H1 (cell line): ENCODE measurements around the gene SCP2. TPM values are rescaled to one million over a fixed set of nuclear protein-coding genes. Genes with fewer than 3 reads are reported as not detected.

Experiments
- CTCF ChIA-PET: fragments of 300-600 bp; sonication (Branson Sonifier 250); formaldehyde crosslinking; loops from one replicate; lab custom pipeline; 2021; ENCODE audit not compliant: partially characterized antibody; lab: Charles Lee
- POLR2A ChIA-PET: fragments of 300-600 bp; sonication (Branson Sonifier 250); formaldehyde crosslinking; loops from one replicate; lab custom pipeline; 2021; ENCODE audit warnings: inconsistent platforms; ENCODE audit not compliant: partially characterized antibody; lab: Charles Lee
- DNase-seq, 2 experiments: peaks; one replicate each; pipeline versions ENCODE4 v3.0.0 to v3.0.0-alpha.2; 2010 to 2022; ENCODE audit warnings: low spot score in 2 of 2, low read depth in 1 of 2, mixed read lengths in 1 of 2
- FAIRE-seq: peaks from 2 replicates; lab custom pipeline; 2011; peaks lifted over from hg19 to GRCh38; lab: Jason Lieb, UNC
- H2AFZ ChIP-seq: 2 replicates; pipeline ENCODE4 v1.8.1; 2012; ENCODE audit warnings: low read length, inconsistent platforms
- H2AK5ac ChIP-seq: 2 replicates; pipeline ENCODE4 v1.6.1; 2013; ENCODE audit warnings: low read depth, low read length
- H2BK120ac ChIP-seq: replicated peaks from 2 replicates; pipeline ENCODE3; 2013; ENCODE audit warnings: low read depth, low read length, inconsistent platforms
- H2BK12ac ChIP-seq: 2 replicates; pipeline ENCODE4 v1.6.1; 2013; ENCODE audit warnings: low read depth, low read length
- H2BK15ac ChIP-seq: 2 replicates; pipeline ENCODE4 v1.6.1; 2013; ENCODE audit warnings: low read length
- H2BK20ac ChIP-seq: 2 replicates; pipeline ENCODE4 v1.6.1; 2013; ENCODE audit warnings: low read length
- H2BK5ac ChIP-seq: 2 replicates; pipeline ENCODE4 v1.6.1; 2013; ENCODE audit warnings: low read depth, low read length
- H3K14ac ChIP-seq: 2 replicates; pipeline ENCODE4 v1.6.1; 2013; ENCODE audit warnings: inconsistent platforms; ENCODE audit not compliant: insufficient read length
- H3K18ac ChIP-seq: 2 replicates; pipeline ENCODE4 v1.6.1; 2013; ENCODE audit warnings: low read length; ENCODE audit errors: extremely low read depth
- H3K23ac ChIP-seq: 2 replicates; pipeline ENCODE4 v1.6.1; 2013; ENCODE audit warnings: inconsistent platforms; ENCODE audit not compliant: insufficient read length
- H3K23me2 ChIP-seq: 2 replicates; pipeline ENCODE4 v1.6.1; 2013; ENCODE audit warnings: low read depth, low read length
- H3K27ac ChIP-seq: 2 replicates; pipeline ENCODE4 v1.6.1; 2011; ENCODE audit warnings: low read depth, low read length, inconsistent platforms
- H3K27me3 ChIP-seq, 4 experiments: replicated peaks in 1 of 4; 1 replicate in 1 of 4; 2 replicates in 3 of 4; pipeline versions ENCODE4 v1.6.1 to v1.8.1; 2011 to 2013; ENCODE audit warnings: low read length in 3 of 4, mild to moderate bottlenecking in 3 of 4, inconsistent platforms in 2 of 4, mixed read lengths in 2 of 4, moderate library complexity in 1 of 4; ENCODE audit not compliant: control insufficient read depth in 3 of 4, insufficient read depth in 3 of 4; ENCODE audit errors: extremely low read depth in 1 of 4
- H3K36me3 ChIP-seq, 4 experiments: 2 replicates each; pipeline versions ENCODE4 v1.6.1 to v1.8.1; 2011 to 2013; ENCODE audit warnings: mild to moderate bottlenecking in 4 of 4, low read length in 3 of 4, moderate library complexity in 2 of 4, control low read depth in 1 of 4, inconsistent platforms in 1 of 4; ENCODE audit not compliant: insufficient read depth in 4 of 4, control insufficient read depth in 2 of 4
- H3K4ac ChIP-seq: replicated peaks from 2 replicates; pipeline ENCODE3; 2013; ENCODE audit warnings: low read length, low read depth, mixed read lengths, inconsistent platforms; ENCODE audit not compliant: insufficient read length
- H3K4me1 ChIP-seq, 4 experiments: replicated peaks in 1 of 4; 1 replicate in 1 of 4; 2 replicates in 3 of 4; pipeline versions ENCODE4 v1.6.1 to v1.8.1; 2011 to 2013; ENCODE audit warnings: low read length in 3 of 4, inconsistent platforms in 2 of 4, mixed read lengths in 1 of 4; ENCODE audit not compliant: insufficient read depth in 4 of 4, control insufficient read depth in 3 of 4
- H3K4me2 ChIP-seq, 2 experiments: 2 replicates each; pipeline versions ENCODE4 v1.6.1 to v1.8.1; 2011 to 2013; ENCODE audit warnings: low read depth in 2 of 2, low read length in 2 of 2, control low read depth in 1 of 2, inconsistent platforms in 1 of 2, mild to moderate bottlenecking in 1 of 2; ENCODE audit not compliant: insufficient read depth in 1 of 2
- H3K4me3 ChIP-seq, 4 experiments: fragments of 200-600, 300-600 bp in 1 of 4; sonication (generic), shearing (Covaris generic), sonication (Bioruptor Twin) in 1 of 4; 2 replicates each; pipeline versions ENCODE4 v1.5.1 to v1.8.1; 2011 to 2016; ENCODE audit warnings: low read length in 4 of 4, low read depth in 3 of 4, control low read depth in 2 of 4, inconsistent platforms in 2 of 4, mild to moderate bottlenecking in 2 of 4, mixed read lengths in 1 of 4, moderate library complexity in 1 of 4; ENCODE audit not compliant: insufficient read depth in 2 of 4; ENCODE audit errors: extremely low read depth in 1 of 4
- H3K56ac ChIP-seq: replicated peaks from 2 replicates; pipeline ENCODE3; 2013; ENCODE audit warnings: low read depth, mild to moderate bottlenecking, mixed read lengths, low read length, inconsistent platforms; ENCODE audit not compliant: insufficient read length
- H3K79me1 ChIP-seq: 2 replicates; pipeline ENCODE4 v1.6.1; 2013; ENCODE audit warnings: low read depth, low read length, control low read depth
- H3K79me2 ChIP-seq, 2 experiments: 2 replicates each; pipeline versions ENCODE4 v1.6.1 to v1.8.1; 2012 to 2013; ENCODE audit warnings: low read length in 2 of 2, mild to moderate bottlenecking in 2 of 2, inconsistent platforms in 1 of 2; ENCODE audit not compliant: insufficient read depth in 2 of 2, control insufficient read depth in 1 of 2
- H3K9ac ChIP-seq, 4 experiments: replicated peaks in 1 of 4; 1 replicate in 1 of 4; 2 replicates in 3 of 4; pipeline versions ENCODE4 v1.6.1 to v1.8.1; 2011 to 2013; ENCODE audit warnings: low read depth in 3 of 4, low read length in 3 of 4, control low read depth in 2 of 4, mild to moderate bottlenecking in 2 of 4, moderate library complexity in 2 of 4, inconsistent platforms in 1 of 4; ENCODE audit errors: extremely low read depth in 1 of 4
- H3K9me3 ChIP-seq, 2 experiments: 2 replicates each; pipeline versions ENCODE4 v1.6.1 to v1.8.1; 2012 to 2013; ENCODE audit warnings: mild to moderate bottlenecking in 2 of 2, moderate library complexity in 2 of 2, control low read depth in 1 of 2, inconsistent platforms in 1 of 2, low read depth in 1 of 2, low read length in 1 of 2, mixed read lengths in 1 of 2; ENCODE audit not compliant: insufficient read depth in 2 of 2
- H4K20me1 ChIP-seq, 2 experiments: replicated peaks in 1 of 2; 2 replicates each; pipeline versions ENCODE3 to v1.8.1; 2011 to 2013; ENCODE audit warnings: inconsistent platforms in 2 of 2, low read length in 2 of 2, mild to moderate bottlenecking in 1 of 2; ENCODE audit not compliant: insufficient read depth in 2 of 2, control insufficient read depth in 1 of 2
- H4K5ac ChIP-seq: 2 replicates; pipeline ENCODE4 v1.6.1; 2013; ENCODE audit warnings: low read length, low read depth, mixed read lengths, inconsistent platforms; ENCODE audit not compliant: insufficient read length
- H4K8ac ChIP-seq: 2 replicates; pipeline ENCODE4 v1.8.0; 2013; ENCODE audit warnings: mild to moderate bottlenecking, moderate library complexity, low read length, inconsistent platforms; ENCODE audit not compliant: insufficient read depth; ENCODE audit errors: extremely low read depth
- H4K91ac ChIP-seq: replicated peaks from 2 replicates; pipeline ENCODE3; 2013; ENCODE audit warnings: low read length, mixed read lengths, inconsistent platforms; ENCODE audit not compliant: insufficient read length
- EP300 ChIP-seq, 2 experiments: IDR thresholded peaks; 1 replicate in 1 of 2; 2 replicates in 1 of 2; pipeline ENCODE4 v1.6.1; 2011 to 2012; ENCODE audit warnings: low read depth in 2 of 2, low read length in 2 of 2, mild to moderate bottlenecking in 2 of 2, borderline replicate concordance in 1 of 2, inconsistent platforms in 1 of 2, moderate library complexity in 1 of 2
- GABPA ChIP-seq: IDR thresholded peaks from 2 replicates; pipeline ENCODE4 v1.6.1; 2011; ENCODE audit warnings: mild to moderate bottlenecking, low read length, moderate library complexity, borderline replicate concordance; ENCODE audit not compliant: insufficient read depth
- POU5F1 ChIP-seq: IDR thresholded peaks from 2 replicates; pipeline ENCODE4 v1.6.1; 2011; ENCODE audit warnings: low read depth, mild to moderate bottlenecking, low read length, moderate library complexity
- WGBS, 2 experiments: shearing (Covaris generic) in 1 of 2; methylation state at CpG; one replicate each; pipeline versions ENCODE4 v1.1.6 to v1.1.7; 2013 to 2015; ENCODE audit warnings: low lambda C conversion rate in 2 of 2, mixed read lengths in 2 of 2, inconsistent platforms in 1 of 2, low coverage in 1 of 2, missing lambda C conversion rate in 1 of 2; ENCODE audit not compliant: insufficient replicate concordance in 2 of 2, insufficient coverage in 1 of 2, insufficient read length in 1 of 2; ENCODE audit errors: extremely low coverage in 1 of 2, missing lambda C conversion rate in 1 of 2; 5-methylcytosine and 5-hydroxymethylcytosine counted together
- polyA plus RNA-seq, 7 experiments: library from polyadenylated mRNA; depleted of rRNA in 3 of 7; stranded (reverse) in 5 of 7; unstranded in 2 of 7; fragments of >200 nt in 5 of 7; fragments of 200-250 nt in 2 of 7; gene quantifications; 1 replicate in 5 of 7; 2 replicates in 1 of 7; 4 replicates in 1 of 7; pipeline versions ENCODE4 v1.2.1 to v1.2.3, GENCODE V29; 2011 to 2013; ENCODE audit warnings: missing spikeins in 2 of 7, mixed read lengths in 2 of 7
- total RNA-seq: library from RNA; stranded (reverse); fragmentation: NEBNext Ultra II Directional; extraction: Animal tissue kit (Norgen Biotek cat#: 25700); gene quantifications from 2 replicates; pipeline ENCODE4 v1.2.1, GENCODE V29; 2021

The SCP2 gene
- total and polyA plus RNA-seq, 2 of the 8 experiments (the other 6 are each of a cell fraction or from before 2014, with no cell fraction given), result 20.9 to 54.3 TPM

DNA sequence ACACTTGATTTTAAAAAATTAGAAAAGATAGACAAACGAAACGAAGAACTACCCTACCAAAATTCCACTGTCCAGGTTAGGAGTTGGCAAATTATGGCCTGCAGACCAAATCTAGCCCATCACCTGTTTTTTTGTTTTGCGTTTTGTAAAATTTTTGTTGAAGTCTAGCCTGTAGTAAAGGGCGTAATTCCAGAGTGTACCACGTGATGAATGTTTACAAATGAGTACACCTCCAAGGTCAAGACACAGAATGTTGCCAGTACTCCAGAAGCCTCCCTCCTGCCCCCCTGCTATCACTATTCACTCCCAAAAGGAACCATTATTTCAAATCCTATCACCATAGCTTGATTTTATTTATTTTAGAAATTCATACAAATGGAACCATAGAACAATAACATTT is 117.8 kb downstream of the SCP2 start:
- Histone ChIP-seq H3K79me1 (no peaks in the 10 kb centered on the region), H3K36me3 (no peaks in the 10 kb centered on the region; a peak in 1 of 8 replicates), H3K14ac (no peak overlapping the region), H2AK5ac (no peak overlapping the region), H2BK12ac (no peak overlapping the region), H3K18ac (no peak overlapping the region), H3K56ac (no peak overlapping the region), H3K4me3 (no peak overlapping the region), H2BK5ac (no peak overlapping the region), H2AFZ (no peak overlapping the region), H4K20me1 (no peaks in the 10 kb centered on the region), H2BK15ac (no peak overlapping the region), H2BK20ac (no peak overlapping the region), H4K91ac (no peak overlapping the region), H3K27ac (no peak overlapping the region), H3K4ac (no peak overlapping the region), H3K9ac (no peak overlapping the region), H3K4me2 (no peak overlapping the region), H3K4me1 (peaks cover 5 to 13% (median 10%) of the 10 kb centered on the region in 4 experiments), H3K23ac (no peak overlapping the region), H3K27me3 (no peaks in the 10 kb centered on the region), H3K9me3 (no peaks in the 10 kb centered on the region), H3K79me2 (no peaks in the 10 kb centered on the region), H3K23me2 (no peaks in the 10 kb centered on the region), H4K5ac (no peak overlapping the region), H2BK120ac (no peak overlapping the region), H4K8ac (no peak overlapping the region)
- ChIA-PET POLR2A (no interaction called here), CTCF (interaction anchor here (0.6 to 1.7 kb wide), 5 partner anchors 18 to 139 kb away, joined by 3 to 5 read pairs (median 3); no protein-coding TSS in a partner anchor)
- FAIRE-seq, result no peak
- no peak for TF ChIP-seq POU5F1
- no peak for TF ChIP-seq GABPA
- TF ChIP-seq EP300 (IDR thresholded peaks at IDR 0.05; ENCODE audit: borderline replicate concordance in 1 of 2, low read depth in 2 of 2, low read length in 2 of 2), result no peak
- no peak for DNase-seq
- WGBS, 2 experiments, result 78% methylated on average over 5 of the region's 5 CpGs; no CpG with 5 or more reads in 1 of the 2 experiments
